ENCODE measurements around the gene DCUN1D2.

Gene DCUN1D2

GRCh38 chr13:113514847-113515246, 24.3 kb upstream of the DCUN1D2 start:
- peaks cover 64% of the 10 kb centered on the region for H3K36me3 ChIP-seq (ENCODE audit: control insufficient read depth, insufficient read depth, low read length)
- no peaks in the 10 kb centered on the region for H3K9me3 ChIP-seq (ENCODE audit: control insufficient read depth, insufficient read depth, low read depth, low read length)
- no peak overlapping the region for H3K27ac ChIP-seq (ENCODE audit: low read depth, low read length)
- H3K4me1 ChIP-seq (ENCODE audit: control insufficient read depth, insufficient read depth, low read length): no peaks in the 10 kb centered on the region
- H3K27me3 ChIP-seq (ENCODE audit: control insufficient read depth, insufficient read depth, low read length): no peaks in the 10 kb centered on the region
- H3K4me3 ChIP-seq (ENCODE audit: low read depth, low read length): no peak overlapping the region
- H3K9ac ChIP-seq (ENCODE audit: low read length): no peak overlapping the region

- Histone ChIP-seq H3K9me3 (ENCODE audit: control insufficient read depth, insufficient read depth, low read depth, low read length) (no peaks in the 10 kb centered on the region), H3K4me1 (ENCODE audit: control insufficient read depth, insufficient read depth, low read length) (no peaks in the 10 kb centered on the region), H3K9ac (ENCODE audit: low read length) (no peak overlapping the region), H3K36me3 (ENCODE audit: control insufficient read depth, insufficient read depth, low read length) (peaks cover 64% of the 10 kb centered on the region), H3K4me3 (ENCODE audit: low read depth, low read length) (no peak overlapping the region), H3K27me3 (ENCODE audit: control insufficient read depth, insufficient read depth, low read length) (no peaks in the 10 kb centered on the region), H3K27ac (ENCODE audit: low read depth, low read length) (no peak overlapping the region)
These were observed 23.2 kb upstream of the DCUN1D2 start for GRCh38 chr13:113513761-113514160.

DNA sequence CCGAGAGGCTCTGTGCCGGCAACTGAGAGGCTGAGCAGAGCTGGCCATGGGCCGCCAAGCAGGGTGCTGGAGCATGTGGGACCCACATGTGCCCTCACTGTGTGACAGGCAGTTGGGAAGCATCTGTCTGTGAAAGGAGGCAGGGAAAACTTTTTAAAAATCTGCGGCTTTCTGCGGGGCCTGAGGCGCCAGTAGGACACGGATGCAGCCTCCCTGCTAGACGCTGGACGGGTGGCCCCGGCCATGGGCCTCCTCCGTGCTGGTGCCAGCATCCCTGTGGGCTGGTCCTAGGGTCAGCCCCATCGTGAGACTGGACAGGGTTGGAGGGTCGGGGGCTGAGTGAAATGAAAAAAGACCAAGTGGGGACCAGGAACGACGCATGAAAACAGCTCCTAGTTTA, 20.9 kb upstream of the DCUN1D2 start:
- no peak overlapping the region for H3K27ac ChIP-seq (ENCODE audit: low read depth, low read length)

DNA sequence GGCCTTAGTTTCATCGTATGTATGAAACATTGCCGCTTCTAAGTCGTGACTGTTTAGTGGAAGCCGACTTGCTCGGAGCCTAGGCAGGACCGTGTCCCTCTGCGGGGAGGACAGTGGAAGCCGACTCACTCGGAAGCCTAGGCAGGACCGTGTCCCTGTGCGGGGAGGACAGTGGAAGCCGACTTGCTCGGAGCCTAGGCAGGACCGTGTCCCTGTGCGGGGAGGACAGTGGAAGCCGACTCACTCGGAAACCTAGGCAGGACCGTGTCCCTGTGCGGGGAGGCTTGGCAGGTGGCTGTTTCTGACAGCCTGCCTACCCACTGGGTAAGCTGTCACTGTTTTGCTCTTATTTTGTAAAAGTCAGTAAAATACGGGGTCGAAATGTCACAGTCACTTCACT, 20.4 kb upstream of the DCUN1D2 start:
- H3K36me3 ChIP-seq (ENCODE audit: control insufficient read depth, insufficient read depth, low read length): peaks cover 62% of the 10 kb centered on the region

More for the DNA sequence above, 20.9 kb upstream of the DCUN1D2 start:
- Histone ChIP-seq H3K9ac (ENCODE audit: low read length) (no peak overlapping the region), H3K36me3 (ENCODE audit: control insufficient read depth, insufficient read depth, low read length) (peaks cover 63% of the 10 kb centered on the region), H3K4me3 (ENCODE audit: low read depth, low read length) (no peak overlapping the region), H3K4me1 (ENCODE audit: control insufficient read depth, insufficient read depth, low read length) (no peaks in the 10 kb centered on the region), H3K9me3 (ENCODE audit: control insufficient read depth, insufficient read depth, low read depth, low read length) (no peaks in the 10 kb centered on the region), H3K27me3 (ENCODE audit: control insufficient read depth, insufficient read depth, low read length) (no peaks in the 10 kb centered on the region)

GRCh38 chr13:113509989-113510388, 19.5 kb upstream of the DCUN1D2 start:
- Histone ChIP-seq H3K36me3 (ENCODE audit: control insufficient read depth, insufficient read depth, low read length) (peaks cover 66% of the 10 kb centered on the region), H3K9ac (ENCODE audit: low read length) (no peak overlapping the region), H3K4me3 (ENCODE audit: low read depth, low read length) (no peak overlapping the region), H3K27ac (ENCODE audit: low read depth, low read length) (no peak overlapping the region), H3K4me1 (ENCODE audit: control insufficient read depth, insufficient read depth, low read length) (no peaks in the 10 kb centered on the region), H3K9me3 (ENCODE audit: control insufficient read depth, insufficient read depth, low read depth, low read length) (no peaks in the 10 kb centered on the region), H3K27me3 (ENCODE audit: control insufficient read depth, insufficient read depth, low read length) (no peaks in the 10 kb centered on the region)

More for the DNA sequence above, 20.4 kb upstream of the DCUN1D2 start:
- Histone ChIP-seq H3K4me3 (ENCODE audit: low read depth, low read length) (no peak overlapping the region), H3K4me1 (ENCODE audit: control insufficient read depth, insufficient read depth, low read length) (no peaks in the 10 kb centered on the region), H3K27me3 (ENCODE audit: control insufficient read depth, insufficient read depth, low read length) (no peaks in the 10 kb centered on the region), H3K9me3 (ENCODE audit: control insufficient read depth, insufficient read depth, low read depth, low read length) (no peaks in the 10 kb centered on the region), H3K9ac (ENCODE audit: low read length) (no peak overlapping the region), H3K27ac (ENCODE audit: low read depth, low read length) (no peak overlapping the region)

- Histone ChIP-seq H3K36me3 (ENCODE audit: control insufficient read depth, insufficient read depth, low read length) (peaks cover 67% of the 10 kb centered on the region), H3K27me3 (ENCODE audit: control insufficient read depth, insufficient read depth, low read length) (no peaks in the 10 kb centered on the region), H3K4me3 (ENCODE audit: low read depth, low read length) (no peak overlapping the region), H3K27ac (ENCODE audit: low read depth, low read length) (no peak overlapping the region), H3K4me1 (ENCODE audit: control insufficient read depth, insufficient read depth, low read length) (no peaks in the 10 kb centered on the region), H3K9ac (ENCODE audit: low read length) (no peak overlapping the region), H3K9me3 (ENCODE audit: control insufficient read depth, insufficient read depth, low read depth, low read length) (no peaks in the 10 kb centered on the region)
These were observed 18.2 kb upstream of the DCUN1D2 start for GRCh38 chr13:113508521-113509254.

DNA sequence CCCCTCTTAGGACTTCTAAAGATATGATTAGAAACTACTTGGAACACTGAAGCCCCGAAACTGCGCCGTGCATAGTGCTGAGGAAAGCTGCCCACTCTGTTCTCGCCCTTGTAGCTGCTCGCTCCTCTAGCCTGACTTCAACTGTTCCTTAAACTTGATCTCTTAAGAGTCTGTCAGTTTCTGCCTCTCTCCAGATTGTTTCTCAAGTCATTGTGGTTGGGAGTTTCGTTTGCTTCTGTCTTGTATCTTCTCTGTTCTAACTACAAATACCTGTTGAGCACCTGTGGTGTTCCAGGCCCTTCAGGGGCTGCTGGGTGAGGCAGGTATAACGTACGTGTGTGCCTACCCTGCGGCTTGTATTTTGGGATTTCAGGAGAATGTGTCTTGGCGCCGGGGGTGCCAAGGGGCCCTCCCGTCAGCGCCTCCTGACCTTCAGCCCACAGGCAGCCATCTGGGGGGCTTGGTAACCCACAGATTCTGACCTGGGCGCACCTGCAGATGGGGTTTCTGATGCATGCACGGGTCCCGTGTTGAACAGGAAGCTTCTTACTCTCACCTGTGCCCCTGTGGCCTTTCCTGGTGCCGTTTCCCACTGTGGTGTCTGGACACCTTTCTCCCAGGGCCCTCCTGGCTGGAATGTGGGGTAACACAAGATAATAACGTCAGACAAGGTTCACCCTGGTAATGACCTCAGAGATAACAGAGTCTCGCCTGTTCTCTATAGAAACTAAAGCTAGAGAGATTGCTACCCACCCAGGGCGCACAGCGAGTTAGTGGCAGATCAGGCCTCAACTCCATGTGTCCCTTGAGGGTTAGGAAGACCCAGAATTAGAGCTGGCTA, 17.2 kb upstream of the DCUN1D2 start:
- Histone ChIP-seq H3K4me1 (ENCODE audit: control insufficient read depth, insufficient read depth, low read length) (no peaks in the 10 kb centered on the region), H3K9ac (ENCODE audit: low read length) (no peak overlapping the region), H3K9me3 (ENCODE audit: control insufficient read depth, insufficient read depth, low read depth, low read length) (no peaks in the 10 kb centered on the region), H3K27ac (ENCODE audit: low read depth, low read length) (no peak overlapping the region), H3K27me3 (ENCODE audit: control insufficient read depth, insufficient read depth, low read length) (no peaks in the 10 kb centered on the region), H3K36me3 (ENCODE audit: control insufficient read depth, insufficient read depth, low read length) (peaks cover 69% of the 10 kb centered on the region), H3K4me3 (ENCODE audit: low read depth, low read length) (no peak overlapping the region)

DNA sequence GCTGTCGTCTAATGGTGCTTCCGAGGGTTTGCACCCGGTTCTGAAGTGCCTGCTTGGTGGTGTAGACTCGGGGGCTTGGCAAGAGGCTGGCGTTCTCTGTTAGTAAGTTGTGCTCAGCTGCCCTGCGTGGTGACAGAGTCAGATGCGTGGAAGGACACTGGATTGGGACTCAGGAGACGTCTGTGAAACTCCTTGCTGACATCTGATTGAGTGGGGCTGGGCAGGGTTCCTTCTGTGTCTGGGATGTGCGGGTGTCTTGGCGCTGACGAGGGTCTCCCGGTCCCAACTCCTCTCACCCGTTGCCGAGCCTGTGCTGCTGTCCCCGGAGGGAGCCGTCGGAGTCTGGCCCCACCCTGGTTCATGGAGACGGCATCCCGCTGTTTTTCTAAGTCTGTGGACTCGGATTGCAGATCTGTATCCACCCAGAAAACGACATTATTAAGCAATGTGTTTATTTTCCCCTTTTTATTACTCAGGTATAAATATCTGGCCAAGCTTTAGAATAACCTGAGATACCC, 16.4 kb upstream of the DCUN1D2 start:
- no peak overlapping the region for H3K27ac ChIP-seq (ENCODE audit: low read depth, low read length)
- no peak overlapping the region for H3K4me3 ChIP-seq (ENCODE audit: low read depth, low read length)
- H3K27me3 ChIP-seq (ENCODE audit: control insufficient read depth, insufficient read depth, low read length): no peaks in the 10 kb centered on the region
- H3K9ac ChIP-seq (ENCODE audit: low read length): no peak overlapping the region
- H3K4me1 ChIP-seq (ENCODE audit: control insufficient read depth, insufficient read depth, low read length): no peaks in the 10 kb centered on the region
- H3K9me3 ChIP-seq (ENCODE audit: control insufficient read depth, insufficient read depth, low read depth, low read length): no peaks in the 10 kb centered on the region
- H3K36me3 ChIP-seq (ENCODE audit: control insufficient read depth, insufficient read depth, low read length): peaks cover 72% of the 10 kb centered on the region

DNA sequence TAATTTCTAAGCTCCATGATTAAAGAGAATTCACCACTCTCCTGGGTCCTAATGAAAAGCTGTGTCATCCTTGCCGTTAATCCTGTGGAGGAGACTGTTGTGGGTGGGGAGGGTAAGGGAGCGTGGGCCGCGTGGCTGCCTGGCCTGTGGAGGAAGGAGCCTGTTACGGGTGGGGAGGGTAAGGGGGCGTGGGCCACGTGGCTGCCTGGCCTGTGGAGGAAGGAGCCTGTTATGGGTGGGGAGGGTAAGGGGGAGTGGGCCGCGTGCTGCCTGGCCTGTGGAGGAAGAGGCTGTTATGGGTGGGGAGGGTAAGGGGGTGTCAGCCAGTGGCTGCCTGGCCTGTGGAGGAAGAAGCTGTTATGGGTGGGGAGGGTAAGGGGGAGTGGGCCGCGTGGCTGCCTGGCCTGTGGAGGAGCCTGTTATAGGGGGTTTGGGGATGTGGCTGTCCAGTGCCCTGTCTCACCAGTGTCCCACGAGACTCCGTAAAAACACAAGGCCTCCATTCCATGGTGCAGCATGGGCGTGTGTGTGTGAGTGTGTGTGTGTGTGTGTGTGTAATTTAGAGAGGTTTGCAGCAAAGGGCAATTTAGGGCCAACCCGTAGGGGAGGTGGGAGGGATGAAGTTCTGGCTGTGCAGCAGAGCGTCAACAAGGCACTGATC, 15.6 kb upstream of the DCUN1D2 start:
- no peaks in the 10 kb centered on the region for H3K27me3 ChIP-seq (ENCODE audit: control insufficient read depth, insufficient read depth, low read length)
- H3K27ac ChIP-seq (ENCODE audit: low read depth, low read length): no peak overlapping the region
- H3K4me1 ChIP-seq (ENCODE audit: control insufficient read depth, insufficient read depth, low read length): no peaks in the 10 kb centered on the region
- no peak overlapping the region for H3K4me3 ChIP-seq (ENCODE audit: low read depth, low read length)
- no peaks in the 10 kb centered on the region for H3K9me3 ChIP-seq (ENCODE audit: control insufficient read depth, insufficient read depth, low read depth, low read length)
- no peak overlapping the region for H3K9ac ChIP-seq (ENCODE audit: low read length)
- peaks cover 73% of the 10 kb centered on the region for H3K36me3 ChIP-seq (ENCODE audit: control insufficient read depth, insufficient read depth, low read length)

GRCh38 chr13:113502686-113503085, 12.2 kb upstream of the DCUN1D2 start:
- no peaks in the 10 kb centered on the region for H3K9me3 ChIP-seq (ENCODE audit: control insufficient read depth, insufficient read depth, low read depth, low read length)
- no peaks in the 10 kb centered on the region for H3K4me1 ChIP-seq (ENCODE audit: control insufficient read depth, insufficient read depth, low read length)
- peaks cover 91% of the 10 kb centered on the region for H3K36me3 ChIP-seq (ENCODE audit: control insufficient read depth, insufficient read depth, low read length)
- no peak overlapping the region for H3K9ac ChIP-seq (ENCODE audit: low read length)
- no peak overlapping the region for H3K27ac ChIP-seq (ENCODE audit: low read depth, low read length)
- no peak overlapping the region for H3K4me3 ChIP-seq (ENCODE audit: low read depth, low read length)
- no peaks in the 10 kb centered on the region for H3K27me3 ChIP-seq (ENCODE audit: control insufficient read depth, insufficient read depth, low read length)

All from HUES6 (cell line).